Measurements from ENCODE around the gene PLN.

DNA sequence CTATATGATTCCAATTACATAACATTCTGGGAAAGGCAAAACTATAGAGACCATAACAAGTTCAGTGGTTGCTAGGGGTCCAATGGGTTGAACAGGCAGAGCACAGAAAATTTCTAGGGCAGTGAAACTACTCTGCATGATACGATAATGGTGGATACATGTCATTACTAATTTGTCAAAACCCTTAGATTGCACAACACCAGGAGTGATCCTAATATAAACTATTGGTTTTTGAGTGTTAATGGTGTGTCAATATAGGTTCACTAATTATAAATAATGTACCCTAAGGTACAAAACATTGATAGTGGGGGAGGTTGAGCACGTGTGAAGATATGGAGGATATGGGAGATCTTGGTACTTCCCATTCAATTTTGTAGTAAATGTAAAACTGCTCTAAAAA lies 42.4 kb upstream of the PLN start:
- TF ChIP-seq, protein P1, sequence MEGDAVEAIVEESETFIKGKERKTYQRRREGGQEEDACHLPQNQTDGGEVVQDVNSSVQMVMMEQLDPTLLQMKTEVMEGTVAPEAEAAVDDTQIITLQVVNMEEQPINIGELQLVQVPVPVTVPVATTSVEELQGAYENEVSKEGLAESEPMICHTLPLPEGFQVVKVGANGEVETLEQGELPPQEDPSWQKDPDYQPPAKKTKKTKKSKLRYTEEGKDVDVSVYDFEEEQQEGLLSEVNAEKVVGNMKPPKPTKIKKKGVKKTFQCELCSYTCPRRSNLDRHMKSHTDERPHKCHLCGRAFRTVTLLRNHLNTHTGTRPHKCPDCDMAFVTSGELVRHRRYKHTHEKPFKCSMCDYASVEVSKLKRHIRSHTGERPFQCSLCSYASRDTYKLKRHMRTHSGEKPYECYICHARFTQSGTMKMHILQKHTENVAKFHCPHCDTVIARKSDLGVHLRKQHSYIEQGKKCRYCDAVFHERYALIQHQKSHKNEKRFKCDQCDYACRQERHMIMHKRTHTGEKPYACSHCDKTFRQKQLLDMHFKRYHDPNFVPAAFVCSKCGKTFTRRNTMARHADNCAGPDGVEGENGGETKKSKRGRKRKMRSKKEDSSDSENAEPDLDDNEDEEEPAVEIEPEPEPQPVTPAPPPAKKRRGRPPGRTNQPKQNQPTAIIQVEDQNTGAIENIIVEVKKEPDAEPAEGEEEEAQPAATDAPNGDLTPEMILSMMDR (IDR thresholded peaks at IDR 0.05): no peak
- no peak for TF ChIP-seq POLR2A (IDR thresholded peaks at IDR 0.05)

Measured in uterus (tissue), 2 donors.